Loucy (cell line): ENCODE results near the gene TOE1.

Source experiments
- H2AFZ ChIP-seq: fragments of 200-600 bp; sonication (generic); 2 replicates; pipeline ENCODE4 v1.6.0; 2016; ENCODE audit warnings: antibody characterized with exemption, mild to moderate bottlenecking, low read length, moderate library complexity
- H3F3A ChIP-seq: fragments of 200-600 bp; 2 replicates; pipeline ENCODE4 v1.6.0; 2016; ENCODE audit warnings: antibody characterized with exemption, low read depth, mild to moderate bottlenecking
- H3K27me3 ChIP-seq: fragments of 200-600 bp; sonication (generic); 2 replicates; pipeline ENCODE4 v1.6.1; 2014; ENCODE audit warnings: low read length, mild to moderate bottlenecking; ENCODE audit not compliant: insufficient read depth, poor library complexity, severe bottlenecking
- H3K36me3 ChIP-seq: fragments of 200-600 bp; sonication (generic); 2 replicates; pipeline ENCODE4 v1.6.1; 2016; ENCODE audit warnings: low read length; ENCODE audit not compliant: insufficient read depth
- H3K4me1 ChIP-seq: fragments of 200-600 bp; sonication (generic); 2 replicates; pipeline ENCODE4 v1.5.1; 2014; ENCODE audit warnings: low read length, mild to moderate bottlenecking; ENCODE audit not compliant: insufficient read depth, poor library complexity, severe bottlenecking
- H3K4me2 ChIP-seq: fragments of 200-600 bp; sonication (generic); 2 replicates; pipeline ENCODE4 v1.6.0; 2014; ENCODE audit warnings: antibody characterized with exemption, low read length, low read depth, mild to moderate bottlenecking; ENCODE audit not compliant: poor library complexity, severe bottlenecking
- H3K4me3 ChIP-seq: fragments of 200-600 bp; sonication (generic); 2 replicates; pipeline ENCODE4 v1.5.1; 2014; ENCODE audit warnings: low read length, mild to moderate bottlenecking, mixed read lengths; ENCODE audit not compliant: poor library complexity, severe bottlenecking
- H3K79me2 ChIP-seq: fragments of 200-600 bp; sonication (generic); 2 replicates; pipeline ENCODE4 v1.6.1; 2014; ENCODE audit warnings: low read length; ENCODE audit not compliant: insufficient read depth
- H3K9ac ChIP-seq: fragments of 200-600 bp; sonication (generic); 2 replicates; pipeline ENCODE4 v1.6.0; 2014; ENCODE audit warnings: mild to moderate bottlenecking, low read depth, low read length, moderate library complexity; ENCODE audit not compliant: poor library complexity, severe bottlenecking
- H3K9me2 ChIP-seq: fragments of 200-600 bp; sonication (generic); replicated peaks from 2 replicates; pipeline ENCODE4 v1.6.1; 2016; ENCODE audit warnings: low read depth, low read length, mixed read lengths
- H3K9me3 ChIP-seq: fragments of 200-600 bp; sonication (generic); 2 replicates; pipeline ENCODE4 v1.6.1; 2014; ENCODE audit warnings: mild to moderate bottlenecking, antibody characterized with exemption, low read length, low read depth; ENCODE audit not compliant: insufficient read depth
- H4K20me1 ChIP-seq: fragments of 200-600 bp; sonication (generic); 2 replicates; pipeline ENCODE4 v1.6.0; 2014; ENCODE audit warnings: antibody characterized with exemption, low read length, mild to moderate bottlenecking; ENCODE audit not compliant: insufficient read depth, poor library complexity, severe bottlenecking
- EZH2phosphoT487 ChIP-seq: fragments of 200-600 bp; IDR thresholded peaks from 2 replicates; pipeline ENCODE4 v1.6.1; 2018; ENCODE audit warnings: antibody characterized with exemption, mild to moderate bottlenecking, moderate library complexity, borderline replicate concordance
- TF ChIP-seq, protein P1 (sequence below): fragments of 200-600 bp; sonication (generic); conservative IDR thresholded peaks from 2 replicates; pipeline ENCODE4 v1.5.1; 2014; ENCODE audit warnings: mild to moderate bottlenecking, antibody characterized with exemption, low read length

TOE1 gene

DNA sequence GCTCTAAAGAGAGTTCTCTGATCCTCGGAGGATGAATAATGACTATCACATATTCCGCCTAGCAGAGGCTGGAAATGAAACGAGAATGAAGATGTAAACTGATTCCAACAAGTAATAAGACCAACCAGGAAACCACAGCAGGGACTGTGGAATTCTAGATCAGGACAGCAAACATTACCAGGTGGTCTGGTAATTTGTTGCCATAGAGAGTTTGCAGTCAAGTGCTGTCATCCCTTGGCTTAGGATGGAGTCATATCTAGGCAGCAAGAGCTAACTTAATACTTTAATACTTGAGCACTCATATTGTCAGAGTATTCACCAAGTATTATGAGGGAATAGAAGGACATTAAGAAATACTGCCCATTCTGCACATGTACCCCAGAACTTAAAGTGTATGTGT lies 45.3 kb downstream of the TOE1 start:
- TF ChIP-seq, protein P1, sequence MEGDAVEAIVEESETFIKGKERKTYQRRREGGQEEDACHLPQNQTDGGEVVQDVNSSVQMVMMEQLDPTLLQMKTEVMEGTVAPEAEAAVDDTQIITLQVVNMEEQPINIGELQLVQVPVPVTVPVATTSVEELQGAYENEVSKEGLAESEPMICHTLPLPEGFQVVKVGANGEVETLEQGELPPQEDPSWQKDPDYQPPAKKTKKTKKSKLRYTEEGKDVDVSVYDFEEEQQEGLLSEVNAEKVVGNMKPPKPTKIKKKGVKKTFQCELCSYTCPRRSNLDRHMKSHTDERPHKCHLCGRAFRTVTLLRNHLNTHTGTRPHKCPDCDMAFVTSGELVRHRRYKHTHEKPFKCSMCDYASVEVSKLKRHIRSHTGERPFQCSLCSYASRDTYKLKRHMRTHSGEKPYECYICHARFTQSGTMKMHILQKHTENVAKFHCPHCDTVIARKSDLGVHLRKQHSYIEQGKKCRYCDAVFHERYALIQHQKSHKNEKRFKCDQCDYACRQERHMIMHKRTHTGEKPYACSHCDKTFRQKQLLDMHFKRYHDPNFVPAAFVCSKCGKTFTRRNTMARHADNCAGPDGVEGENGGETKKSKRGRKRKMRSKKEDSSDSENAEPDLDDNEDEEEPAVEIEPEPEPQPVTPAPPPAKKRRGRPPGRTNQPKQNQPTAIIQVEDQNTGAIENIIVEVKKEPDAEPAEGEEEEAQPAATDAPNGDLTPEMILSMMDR, result no peak
- TF ChIP-seq EZH2phosphoT487, result no peak

DNA sequence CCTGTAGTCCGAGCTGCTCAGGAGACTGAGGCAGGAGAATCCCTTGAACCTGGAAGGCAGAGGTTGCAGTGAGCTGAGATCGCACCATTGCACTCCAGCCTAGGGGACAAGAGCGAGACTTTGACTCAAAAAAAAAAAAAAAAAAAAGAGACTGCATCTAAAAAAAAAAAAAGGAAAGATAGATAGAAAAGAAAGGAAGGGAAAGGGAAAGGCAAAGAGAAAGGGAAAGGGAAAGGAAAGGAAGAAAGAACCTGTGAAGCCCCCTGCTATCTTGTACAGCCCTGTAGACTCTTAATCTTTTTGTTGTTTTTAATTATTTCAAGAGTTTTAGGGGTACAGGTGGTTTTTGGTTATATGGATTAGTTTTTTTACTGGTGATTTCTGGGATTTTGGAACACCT lies 46.2 kb downstream of the TOE1 start:
- no peaks in the 10 kb centered on the region for H3K79me2 ChIP-seq
- no peaks in the 10 kb centered on the region for H3K9me2 ChIP-seq
- no peak overlapping the region for H3K4me2 ChIP-seq
- no peaks in the 10 kb centered on the region for H3K9me3 ChIP-seq
- H4K20me1 ChIP-seq, result no peaks in the 10 kb centered on the region
- no peak overlapping the region for H3K4me3 ChIP-seq
- H3K27me3 ChIP-seq, result no peaks in the 10 kb centered on the region
- no peak for TF ChIP-seq EZH2phosphoT487
- TF ChIP-seq, protein P1, result no peak
- H3F3A ChIP-seq, result 0 out of 2 replicates have a peak, but pooled peaks cover 3% of the 10 kb centered on the region
- no peaks in the 10 kb centered on the region for H3K36me3 ChIP-seq
- no peaks in the 10 kb centered on the region for H3K4me1 ChIP-seq
- no peak overlapping the region for H2AFZ ChIP-seq
- H3K9ac ChIP-seq, result no peak overlapping the region

More for the DNA sequence above, 45.3 kb downstream of the TOE1 start:
- Histone ChIP-seq H2AFZ (no peak overlapping the region), H3K9me3 (no peaks in the 10 kb centered on the region), H3K36me3 (no peaks in the 10 kb centered on the region), H3K79me2 (no peaks in the 10 kb centered on the region), H3K9me2 (no peaks in the 10 kb centered on the region), H3K9ac (no peak overlapping the region), H4K20me1 (no peaks in the 10 kb centered on the region), H3K4me3 (no peak overlapping the region), H3F3A (0 out of 2 replicates have a peak, but pooled peaks cover 3% of the 10 kb centered on the region), H3K27me3 (no peaks in the 10 kb centered on the region), H3K4me1 (no peaks in the 10 kb centered on the region), H3K4me2 (no peak overlapping the region)
